GM19324 (cell line): ENCODE data around the gene SOWAHA.

Experiments used
- ATAC-seq: cut with Tn5 transposase; IDR thresholded peaks from one replicate; pipeline ENCODE4 v1.9.1; 2021; ENCODE audit warnings: mild to moderate bottlenecking, moderate library complexity; ENCODE audit not compliant: unreplicated experiment, low FRiP score

Gene SOWAHA

GRCh38 chr5:132812781-132813598, at the start of gene SOWAHA:
SOWAHA (plus strand) TSS chr5:132813302; CDS start chr5:132813622, 320 bp downstream.
- ATAC-seq, result no peak

GRCh38 chr5:132764051-132764450, 49.1 kb upstream of the SOWAHA start:
- no peak for ATAC-seq

- no peak for ATAC-seq
Measured at GRCh38 chr5:132764671-132765238, 48.3 kb upstream of the SOWAHA start.

GRCh38 chr5:132765311-132766019, 47.6 kb upstream of the SOWAHA start:
- ATAC-seq, result no peak

GRCh38 chr5:132766020-132766805, 46.9 kb upstream of the SOWAHA start:
- no peak for ATAC-seq

GRCh38 chr5:132766806-132767055, 46.4 kb upstream of the SOWAHA start:
- ATAC-seq, result no peak

- no peak for ATAC-seq
Measured at GRCh38 chr5:132767150-132767549, 46.0 kb upstream of the SOWAHA start.

- no peak for ATAC-seq
Measured at GRCh38 chr5:132768485-132768868, 44.6 kb upstream of the SOWAHA start.

- no peak for ATAC-seq
Measured at GRCh38 chr5:132770476-132771159, 42.5 kb upstream of the SOWAHA start.

- no peak for ATAC-seq
Measured at GRCh38 chr5:132771503-132771998, 41.6 kb upstream of the SOWAHA start.

- no peak for ATAC-seq
Measured at GRCh38 chr5:132772291-132773070, 40.6 kb upstream of the SOWAHA start.

- no peak for ATAC-seq
Measured at GRCh38 chr5:132773114-132773513, 40.0 kb upstream of the SOWAHA start.

GRCh38 chr5:132773601-132774355, 39.3 kb upstream of the SOWAHA start:
- ATAC-seq, result no peak

GRCh38 chr5:132774406-132774805, 38.7 kb upstream of the SOWAHA start:
- ATAC-seq, result no peak

- ATAC-seq, result no peak
Measured at GRCh38 chr5:132774896-132775295, 38.2 kb upstream of the SOWAHA start.

GRCh38 chr5:132775476-132775961, 37.6 kb upstream of the SOWAHA start:
- ATAC-seq, result no peak

- no peak for ATAC-seq
Measured at GRCh38 chr5:132776131-132776937, 36.8 kb upstream of the SOWAHA start.

- peak; percentile 32 for ATAC-seq
Measured at GRCh38 chr5:132776938-132777208, 36.2 kb upstream of the SOWAHA start.
